ENCODE data around the gene SPAM1.
"Not testable (repeated sequence)": the region's sequence is repeated elsewhere in the genome, so short reads cannot be mapped to it uniquely, and the experiment has no call there.

SPAM1 gene

DNA sequence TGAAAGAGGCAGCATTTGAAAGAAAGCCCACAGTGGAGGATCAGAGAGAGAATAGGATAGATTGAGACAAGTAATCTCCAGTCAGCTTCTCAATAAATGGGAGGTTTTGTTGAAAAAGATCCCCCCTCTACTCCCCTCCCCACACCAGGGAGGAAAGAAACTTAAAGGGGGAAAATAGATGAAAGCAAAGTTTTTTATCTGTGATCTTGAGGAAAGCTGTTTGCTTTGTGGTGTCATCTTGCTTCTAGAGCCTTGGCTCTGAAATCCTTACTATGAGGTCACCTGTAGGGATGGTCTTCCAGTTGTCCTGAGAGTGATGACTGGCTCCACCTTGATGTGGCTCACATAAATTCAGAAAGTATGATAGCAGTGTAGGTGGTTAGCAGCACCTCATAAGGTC, at the start of gene SPAM1:
TSS of gene SPAM1 (plus strand) at position 301 of the 400 bp plus-strand sequence. CDS start 28,330 bp downstream, outside the sequence.
- DNase-seq = no peak

DNA sequence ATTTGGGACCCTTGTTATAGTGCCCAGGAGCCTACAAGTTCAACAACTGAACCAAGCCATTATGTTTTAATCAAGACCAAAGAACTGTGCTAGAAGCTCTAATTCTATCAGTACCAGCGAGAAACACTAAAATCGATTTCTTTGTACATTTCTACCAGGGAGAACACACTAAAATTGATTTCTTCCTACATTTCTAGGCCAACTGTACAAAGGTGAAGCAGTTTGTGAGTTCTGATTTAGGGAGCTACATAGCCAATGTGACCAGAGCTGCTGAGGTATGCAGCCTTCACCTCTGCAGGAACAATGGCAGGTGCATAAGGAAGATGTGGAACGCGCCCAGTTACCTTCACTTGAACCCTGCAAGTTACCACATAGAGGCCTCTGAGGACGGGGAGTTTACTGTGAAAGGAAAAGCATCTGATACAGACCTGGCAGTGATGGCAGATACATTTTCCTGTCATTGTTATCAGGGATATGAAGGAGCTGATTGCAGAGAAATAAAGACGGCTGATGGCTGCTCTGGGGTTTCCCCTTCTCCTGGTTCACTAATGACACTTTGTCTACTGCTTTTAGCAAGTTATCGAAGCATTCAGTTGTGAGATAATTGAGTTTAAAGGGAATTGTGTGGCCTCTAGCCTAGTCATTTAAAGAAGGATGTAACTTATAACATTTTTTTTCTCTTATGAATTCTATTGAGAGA, 48.3 kb upstream of the SPAM1 start:
- no peak for DNase-seq

GRCh38 chr7:123879628-123880027, 45.4 kb upstream of the SPAM1 start:
- DNase-seq = no peak

GRCh38 chr7:123881300-123881699, 43.7 kb upstream of the SPAM1 start:
- DNase-seq = no peak

GRCh38 chr7:123883154-123883553, 41.9 kb upstream of the SPAM1 start:
- no peak for DNase-seq

GRCh38 chr7:123888192-123888591, 36.8 kb upstream of the SPAM1 start:
- DNase-seq = no peak

DNA sequence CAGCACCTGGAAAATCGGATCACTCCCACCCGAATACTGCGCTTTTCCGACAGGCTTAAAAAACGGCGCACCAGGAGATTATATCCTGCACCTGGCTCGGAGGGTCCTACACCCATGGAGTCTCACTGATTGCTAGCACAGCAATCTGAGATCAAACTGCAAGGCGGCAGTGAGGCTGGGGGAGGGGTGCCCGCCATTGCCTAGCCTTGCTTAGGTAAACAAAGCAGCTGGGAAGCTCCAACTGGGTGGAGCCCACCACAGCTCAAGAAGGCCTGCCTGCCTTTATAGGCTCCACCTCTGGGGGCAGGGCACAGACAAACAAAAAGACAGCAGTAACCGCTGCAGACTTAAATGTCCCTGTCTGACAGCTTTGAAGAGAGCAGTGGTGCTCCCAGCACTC, 30.3 kb upstream of the SPAM1 start:
- DNase-seq = not testable (repeated sequence)

DNA sequence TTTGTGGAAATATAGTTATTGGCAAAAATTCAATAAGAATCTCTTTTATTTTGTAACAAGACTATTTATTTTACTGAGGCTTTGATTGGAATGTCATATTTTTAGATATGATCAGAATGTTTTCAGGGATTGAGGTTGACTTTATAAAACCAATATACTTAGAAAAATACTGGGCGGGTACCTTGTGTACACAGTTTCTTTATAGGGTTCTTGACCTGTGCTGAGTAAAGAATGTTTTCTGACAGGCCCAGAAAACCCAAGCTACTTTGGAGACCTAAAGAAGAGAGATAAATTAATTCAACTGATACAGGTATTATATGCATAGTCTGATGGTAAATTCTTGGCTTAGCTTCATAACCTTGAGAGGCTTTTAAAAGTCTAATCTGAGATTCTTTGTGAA, 23.9 kb upstream of the SPAM1 start:
- no peak for DNase-seq

GRCh38 chr7:123905714-123906113, 19.3 kb upstream of the SPAM1 start:
- DNase-seq = no peak

GRCh38 chr7:123916240-123916724, 8.8 kb upstream of the SPAM1 start:
- DNase-seq = no peak

DNA sequence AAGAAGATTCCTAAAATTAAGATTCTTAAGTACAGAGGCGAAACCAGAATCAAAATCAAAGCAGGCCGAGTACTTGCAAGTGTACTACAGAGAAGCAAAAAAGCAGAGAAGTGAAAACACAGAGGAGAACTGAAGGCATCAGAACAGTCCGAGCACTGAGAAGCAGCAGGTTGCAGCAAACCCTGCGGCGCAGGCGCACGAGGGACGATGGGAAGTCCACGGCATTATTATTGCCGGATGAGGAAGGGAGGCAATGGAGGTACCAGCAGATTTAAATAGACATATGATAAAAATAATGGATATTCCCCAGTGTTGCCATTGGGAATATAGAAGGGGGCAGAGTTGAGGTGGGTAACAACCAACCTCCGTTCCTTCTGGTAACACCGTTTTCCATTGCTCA, 7.2 kb upstream of the SPAM1 start:
- no peak for DNase-seq

DNA sequence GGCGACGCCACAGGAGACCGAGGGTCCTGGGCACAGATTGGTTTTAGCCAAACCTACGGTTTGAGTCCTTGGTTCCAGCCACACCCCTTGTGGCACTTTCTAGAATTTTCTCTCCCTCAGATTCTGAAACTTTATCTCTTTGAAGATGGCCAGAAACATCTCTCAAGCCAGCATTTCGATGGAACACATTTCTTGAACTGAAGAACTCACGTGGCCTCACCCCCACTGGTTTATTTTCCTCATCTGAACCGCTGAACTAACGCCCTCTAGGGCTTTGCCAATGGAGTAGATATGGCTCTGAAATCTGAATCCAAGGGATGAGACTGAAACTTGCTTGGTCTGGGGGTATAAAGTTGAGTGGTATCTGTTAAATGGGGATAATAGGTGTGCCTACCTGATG, 6.7 kb upstream of the SPAM1 start:
- no peak for DNase-seq

DNA sequence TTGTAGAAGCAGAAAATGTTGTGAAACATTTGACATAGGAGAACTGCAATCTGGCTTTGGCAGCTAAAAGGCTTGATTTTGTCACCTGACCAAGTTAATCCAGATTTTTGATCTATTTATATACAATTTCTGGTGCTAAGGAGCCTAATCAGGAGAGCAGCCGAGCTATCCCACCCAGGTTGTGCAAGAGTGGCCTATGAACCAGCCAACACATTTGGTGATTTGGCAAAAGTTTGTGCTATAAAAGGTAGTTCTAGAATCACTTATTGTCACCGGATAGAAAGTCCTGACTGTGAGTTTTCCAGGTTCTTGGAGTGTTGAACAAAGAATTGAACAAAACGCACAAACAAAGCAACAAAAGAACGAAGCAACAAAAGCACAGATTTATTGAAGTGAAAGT, 1.4 kb upstream of the SPAM1 start:
- DNase-seq = no peak

DNA sequence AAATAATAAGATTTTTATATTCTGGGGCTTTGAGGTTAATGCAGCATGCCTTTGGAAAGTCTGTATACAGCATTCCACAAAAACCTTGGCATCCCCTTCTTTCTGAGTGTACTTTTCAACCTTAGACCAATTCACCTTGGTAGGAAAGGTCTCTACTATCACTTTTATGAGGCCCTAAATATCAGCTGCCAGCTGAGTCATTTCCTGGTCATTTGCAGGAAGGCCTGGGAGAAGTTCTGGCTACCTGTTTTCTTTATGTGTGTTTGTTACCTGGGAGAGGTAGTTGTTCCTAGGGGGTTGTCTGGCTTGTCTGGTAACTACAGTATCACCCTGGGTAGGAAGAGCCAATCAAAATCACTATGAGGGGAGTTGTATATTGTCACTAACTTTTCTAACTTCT, 4.1 kb downstream of the SPAM1 start:
- DNase-seq = no peak

- DNase-seq = no peak
Observed at GRCh38 chr7:123929655-123930054, 4.6 kb downstream of the SPAM1 start.

GRCh38 chr7:123935436-123936381, 10.7 kb downstream of the SPAM1 start:
- no peak for DNase-seq

DNA sequence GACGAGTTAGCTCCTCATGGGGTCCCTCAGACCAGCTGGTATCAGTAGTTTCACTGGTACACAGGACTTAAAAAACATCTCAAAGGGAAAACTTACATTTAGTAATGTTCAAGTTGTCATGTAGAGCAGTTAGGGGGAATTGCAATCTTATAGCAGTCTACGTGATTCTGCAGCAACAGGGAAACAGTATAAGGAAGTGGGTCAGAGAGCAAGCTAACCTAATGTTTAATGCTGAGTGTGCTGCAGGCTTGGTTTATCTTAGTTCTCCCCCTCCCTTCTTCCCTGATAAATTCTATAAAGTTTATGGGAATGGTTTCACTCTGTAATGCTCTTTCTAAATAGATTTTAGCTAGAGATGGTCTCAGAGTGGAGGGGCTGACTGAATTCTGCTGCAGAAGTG, 11.3 kb downstream of the SPAM1 start:
- DNase-seq = no peak

GRCh38 chr7:123939784-123940183, 14.7 kb downstream of the SPAM1 start:
- no peak for DNase-seq

GRCh38 chr7:123941391-123942180, 16.5 kb downstream of the SPAM1 start:
- DNase-seq = no peak

DNA sequence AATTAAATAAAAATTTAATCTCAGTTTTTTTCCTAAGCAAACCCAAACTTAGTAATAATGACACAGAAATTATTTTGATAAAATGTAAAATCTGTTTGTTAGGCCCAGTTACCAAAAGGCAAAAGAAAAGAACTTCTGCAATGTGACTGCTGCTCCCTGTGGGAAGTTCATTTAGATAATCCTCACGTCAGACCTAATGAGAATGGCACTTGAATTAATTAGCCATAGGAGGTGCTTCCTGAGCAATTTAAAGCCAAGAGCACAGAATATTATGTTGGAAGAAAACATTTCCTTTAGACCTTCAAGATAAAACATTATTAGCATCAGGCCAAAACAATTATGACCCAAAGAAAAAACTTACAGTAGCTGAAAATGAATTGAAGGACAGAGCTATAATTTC, 19.4 kb downstream of the SPAM1 start:
- no peak for DNase-seq

DNA sequence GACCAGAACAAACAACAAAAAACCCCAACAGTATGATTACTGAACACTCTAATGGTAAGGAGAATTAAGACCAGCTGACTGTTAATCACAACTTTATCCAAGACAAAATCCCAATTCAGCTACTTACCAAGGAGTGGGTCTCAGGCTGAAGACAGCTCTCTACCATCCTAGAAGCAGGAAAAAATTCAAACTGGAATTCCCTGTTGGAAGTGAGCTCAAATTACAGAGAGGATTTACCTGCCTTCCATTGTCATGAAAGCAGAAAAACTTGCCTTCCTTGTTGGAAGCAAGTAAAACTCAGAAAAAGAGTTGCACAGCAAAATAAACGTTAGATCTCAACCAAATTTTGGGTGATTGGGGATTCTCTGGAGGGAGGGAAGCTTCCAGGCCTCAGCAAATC, 20.9 kb downstream of the SPAM1 start:
- DNase-seq = no peak

DNA sequence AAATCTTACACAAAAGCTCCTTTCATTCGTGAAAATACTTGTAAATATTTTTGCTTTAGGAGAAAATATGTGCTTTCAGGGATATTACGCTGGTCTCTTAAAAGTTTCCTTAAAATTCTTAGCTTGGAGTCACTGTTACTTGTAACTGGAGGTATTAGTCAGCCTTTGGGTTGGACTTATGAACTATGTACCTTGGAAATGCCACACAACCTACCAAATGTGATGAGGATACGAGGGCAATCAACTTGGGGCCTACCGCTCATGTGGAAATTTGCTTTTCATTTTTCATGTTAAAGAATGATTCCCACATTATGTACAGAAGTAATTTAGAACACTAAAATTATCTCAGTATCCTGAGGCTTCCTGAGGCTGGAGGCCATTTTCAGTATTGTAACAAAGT, 23.1 kb downstream of the SPAM1 start:
- no peak for DNase-seq

DNA sequence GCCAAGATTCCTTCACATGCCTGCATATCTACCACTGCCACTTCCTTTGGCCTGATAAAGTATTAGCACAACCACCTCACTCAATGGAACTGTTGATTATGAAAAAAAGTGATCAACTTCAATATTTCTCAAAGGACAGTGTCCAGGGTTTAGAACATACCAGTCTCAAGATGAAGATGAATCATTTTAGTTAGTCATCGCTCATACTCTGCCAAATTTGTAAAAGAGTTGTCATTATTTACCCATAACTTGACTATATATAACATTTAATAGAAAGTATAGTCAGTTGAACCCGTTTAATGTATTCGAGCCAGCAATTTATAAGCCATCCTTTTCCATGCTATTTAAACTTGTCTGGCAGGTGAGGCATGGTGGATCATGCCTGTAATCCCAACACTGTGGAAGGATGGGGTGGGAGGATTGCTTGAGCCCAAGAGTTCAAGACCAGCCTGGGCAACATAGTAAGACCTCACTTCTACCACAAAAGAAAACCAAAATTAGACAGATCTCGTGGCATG, 33.2 kb downstream of the SPAM1 start:
- no peak for DNase-seq
